Adrenal gland (tissue), 5 donors: Measurements from ENCODE around the gene SIGLEC1.

Source experiments
- CTCF ChIP-seq, 6 experiments: fragments of 450-650 bp in 4 of 6; fragments of 200-600 bp in 2 of 6; sonication (generic) in 1 of 6; IDR thresholded peaks; 1 replicate in 5 of 6; 2 replicates in 1 of 6; pipeline versions ENCODE4 v1.5.1 to v1.8.0; 2016 to 2021; ENCODE audit warnings: antibody characterized with exemption in 6 of 6, mild to moderate bottlenecking in 2 of 6, moderate library complexity in 1 of 6
- POLR2A ChIP-seq, 2 donors: fragments of 450-650 bp; IDR thresholded peaks; one replicate each; pipeline ENCODE4 v1.6.1; 2017; ENCODE audit warnings: antibody characterized with exemption in 2 of 2, mild to moderate bottlenecking in 2 of 2, moderate library complexity in 1 of 2
- donor health status: DM: no; HTN: no; CAD: no.

- TF ChIP-seq POLR2A (IDR thresholded peaks at IDR 0.05) = no peak
- no peak for TF ChIP-seq CTCF (IDR thresholded peaks at IDR 0.05)
Measured at GRCh38 chr20:3705970-3706739, 6.2 kb downstream of the SIGLEC1 start.
